Endothelial cell of umbilical vein (primary cell): ENCODE data around the gene RBMS2. TPM values are rescaled to one million over a fixed set of nuclear protein-coding genes. Genes with fewer than 3 reads are reported as not detected.
"Not testable (repeated sequence)": the region's sequence is repeated elsewhere in the genome, so short reads cannot be mapped to it uniquely, and the experiment has no call there.

Experiments
- BruUV-seq: library from RNA; stranded (reverse); fragments of 400-500 nt; replicated peaks from 2 replicates; lab custom pipeline; 2021; lab: Mats Ljungman, UMichigan
- CTCF ChIA-PET: fragments of 300-600, 350-600 bp; sonication (Branson Sonifier 250); formaldehyde crosslinking; loops from one replicate; lab custom pipeline; 2021; ENCODE audit warnings: antibody characterized with exemption, inconsistent platforms; lab: Charles Lee
- POLR2A ChIA-PET: fragments of 300-600, 350-600 bp; sonication (Branson Sonifier 250); formaldehyde crosslinking; loops from one replicate; lab custom pipeline; 2021; ENCODE audit warnings: antibody characterized with exemption, inconsistent platforms; lab: Charles Lee
- DNase-seq: peaks from one replicate; pipeline ENCODE4 v3.0.0-alpha.2; 2011; ENCODE audit warnings: low read depth, low spot score
- FAIRE-seq: peaks from 2 replicates; lab custom pipeline; 2011; peaks lifted over from hg19 to GRCh38; lab: Jason Lieb, UNC
- H2AFZ ChIP-seq: 2 replicates; pipeline ENCODE4 v1.6.0; 2012; ENCODE audit warnings: low read depth, low read length, control low read depth, inconsistent platforms
- H3K27ac ChIP-seq: 2 replicates; pipeline ENCODE4 v1.5.1; 2011; ENCODE audit warnings: low read depth, mild to moderate bottlenecking, control low read depth, low read length, moderate library complexity; ENCODE audit not compliant: insufficient read depth
- H3K27me3 ChIP-seq, 2 experiments: 2 replicates each; pipeline versions ENCODE4 v1.6.0 to v1.6.1; 2011; ENCODE audit warnings: low read length in 2 of 2, mixed read lengths in 1 of 2; ENCODE audit not compliant: control insufficient read depth in 2 of 2, insufficient read depth in 2 of 2
- H3K36me3 ChIP-seq, 2 experiments: 2 replicates in 1 of 2; 3 replicates in 1 of 2; pipeline ENCODE4 v1.5.1; 2011; ENCODE audit warnings: low read length in 2 of 2, mild to moderate bottlenecking in 1 of 2, moderate library complexity in 1 of 2; ENCODE audit not compliant: control insufficient read depth in 2 of 2, insufficient read depth in 2 of 2; ENCODE audit errors: extremely low read depth in 1 of 2
- H3K4me1 ChIP-seq: 3 replicates; pipeline ENCODE4 v1.5.1; 2011; ENCODE audit warnings: mild to moderate bottlenecking, low read length; ENCODE audit not compliant: control insufficient read depth, insufficient read depth; ENCODE audit errors: extremely low read depth
- H3K4me2 ChIP-seq: 2 replicates; pipeline ENCODE4 v1.6.1; 2011; ENCODE audit warnings: low read length, control low read depth, mixed read lengths; ENCODE audit not compliant: insufficient read depth
- H3K4me3 ChIP-seq, 3 experiments: fragments of 200-600 bp in 1 of 3; sonication (generic), shearing (Covaris generic) in 1 of 3; replicated peaks in 1 of 3; 2 replicates each; pipeline ENCODE4 v1.5.1; 2011 to 2016; ENCODE audit warnings: control low read depth in 3 of 3, low read length in 3 of 3, mild to moderate bottlenecking in 2 of 3, inconsistent platforms in 1 of 3, low read depth in 1 of 3, moderate library complexity in 1 of 3; ENCODE audit not compliant: insufficient read depth in 1 of 3
- H3K79me2 ChIP-seq: 2 replicates; pipeline ENCODE4 v1.6.0; 2012; ENCODE audit warnings: low read length, inconsistent platforms; ENCODE audit not compliant: control insufficient read depth, insufficient read depth
- H3K9ac ChIP-seq: replicated peaks from 2 replicates; pipeline ENCODE3; 2011; ENCODE audit warnings: low read length, control low read depth; ENCODE audit not compliant: insufficient read depth; ENCODE audit errors: extremely low read depth
- H3K9me1 ChIP-seq: replicated peaks from 3 replicates; pipeline ENCODE4 v1.6.0; 2011; ENCODE audit warnings: mild to moderate bottlenecking, low read length; ENCODE audit not compliant: control insufficient read depth, insufficient read depth; ENCODE audit errors: extremely low read depth
- H3K9me3 ChIP-seq: replicated peaks from 2 replicates; pipeline ENCODE4 v1.5.1; 2012; ENCODE audit warnings: low read length, inconsistent platforms; ENCODE audit not compliant: control insufficient read depth, insufficient read depth
- H4K20me1 ChIP-seq: replicated peaks from 2 replicates; pipeline ENCODE3; 2011; ENCODE audit warnings: mild to moderate bottlenecking, low read length; ENCODE audit not compliant: control insufficient read depth, insufficient read depth; ENCODE audit errors: extremely low read depth
- CTCF ChIP-seq, 2 donors: IDR thresholded peaks; 1 replicate in 1 of 2; 2 replicates in 1 of 2; pipeline ENCODE4 v1.5.1; 2011; ENCODE audit warnings: low read length in 2 of 2, mild to moderate bottlenecking in 2 of 2, moderate library complexity in 2 of 2, control low read depth in 1 of 2, inconsistent platforms in 1 of 2, low read depth in 1 of 2; ENCODE audit not compliant: insufficient read depth in 1 of 2; ENCODE audit errors: extremely low read depth in 1 of 2
- GATA2 ChIP-seq: IDR thresholded peaks from 2 replicates; pipeline ENCODE4 v1.7.0; 2011; ENCODE audit warnings: low read depth, mild to moderate bottlenecking, moderate library complexity, mixed read lengths, low read length; ENCODE audit not compliant: insufficient read length, insufficient read depth
- dilution Hi-C: fragments of 300-500 bp; cut with MboI; formaldehyde crosslinking; loops from one replicate; pipeline ENCODE4 v1.15.0; 2019; ENCODE audit warnings: low sequenced_read_pairs; ENCODE audit not compliant: extremely low pct_ligation_motif_present
- intact Hi-C: fragments of 100-400 bp; cut with micrococcal nuclease; formaldehyde crosslinking; loops from one replicate; pipeline ENCODE4 v1.10.0; 2022
- polyA plus RNA-seq, 4 experiments: library from polyadenylated mRNA; depleted of rRNA in 3 of 4; stranded (reverse) in 3 of 4; unstranded in 1 of 4; fragments of >200 nt; gene quantifications; 2 replicates each; pipeline versions ENCODE4 v1.2.1 to v1.2.3, GENCODE V29; 2011 to 2012; ENCODE audit warnings: missing spikeins in 1 of 4
- total RNA-seq: library from RNA; stranded (reverse); gene quantifications from 2 replicates; pipeline ENCODE4 v1.2.3, GENCODE V29; 2021

RBMS2 gene
- total and polyA plus RNA-seq, 2 donors (not counting 3 experiments of a cell fraction or from before 2014, with no cell fraction given), result 66.8 to 103 TPM

GRCh38 chr12:56494481-56494880 is 27.1 kb upstream of the RBMS2 start:
- H3K9ac ChIP-seq, DNase-seq, CTCF ChIA-PET, H4K20me1 ChIP-seq, H3K4me2 ChIP-seq, FAIRE-seq, H3K9me1 ChIP-seq, H2AFZ ChIP-seq, POLR2A ChIA-PET, BruUV-seq, intact Hi-C loops, H3K4me3 ChIP-seq, H3K9me3 ChIP-seq, dilution Hi-C loops, H3K79me2 ChIP-seq, H3K4me1 ChIP-seq, H3K27ac ChIP-seq, H3K36me3 ChIP-seq: not testable (repeated sequence)
- peaks cover 20 to 26% of the 10 kb centered on the region in 2 experiments for H3K27me3 ChIP-seq

- not testable (repeated sequence) for H3K27ac ChIP-seq
- CTCF ChIA-PET, result interaction anchor here (0.8 to 1.5 kb wide), 2 partner anchors 8 to 140 kb away, joined by 4 to 5 read pairs; no protein-coding TSS in a partner anchor
Measured at GRCh38 chr12:56496704-56497103, 24.9 kb upstream of the RBMS2 start.

GRCh38 chr12:56498126-56498902 is 23.3 kb upstream of the RBMS2 start:
- dilution Hi-C loops, FAIRE-seq, H3K9ac ChIP-seq, H3K79me2 ChIP-seq, H3K27ac ChIP-seq, DNase-seq, H2AFZ ChIP-seq, H3K9me1 ChIP-seq, POLR2A ChIA-PET, H3K36me3 ChIP-seq, H3K4me3 ChIP-seq, H3K4me1 ChIP-seq, H4K20me1 ChIP-seq, H3K9me3 ChIP-seq, CTCF ChIA-PET, H3K4me2 ChIP-seq, intact Hi-C loops, H3K27me3 ChIP-seq, BruUV-seq: not testable (repeated sequence)

More at GRCh38 chr12:56496704-56497103, 24.9 kb upstream of the RBMS2 start:
- H3K9me1 ChIP-seq, H3K79me2 ChIP-seq, H3K4me1 ChIP-seq, H3K4me3 ChIP-seq, BruUV-seq, H3K9me3 ChIP-seq, H3K9ac ChIP-seq, POLR2A ChIA-PET, dilution Hi-C loops, H3K4me2 ChIP-seq, H4K20me1 ChIP-seq, H3K36me3 ChIP-seq: not testable (repeated sequence)
- peak; percentile 82 for FAIRE-seq
- peak; percentile 33 for DNase-seq
- Histone ChIP-seq H3K27me3 (peaks cover 8 to 11% of the 10 kb centered on the region in 2 experiments), H2AFZ (peak overlapping the region; percentile 51)
- TF ChIP-seq CTCF (IDR thresholded peaks at IDR 0.05; ENCODE audit: extremely low read depth in 1 of 2, insufficient read depth in 1 of 2, low read depth in 1 of 2, low read length in 2 of 2) (peak in 1 of 2 donors; percentile 32), GATA2 (peak; percentile 10)
- intact Hi-C loops, result loop anchor here (1.0 kb wide), 1 partner anchor 98 kb away; no protein-coding TSS in a partner anchor
